DOHH2 (cell line): ENCODE data around the gene ICOS.
"Not testable (repeated sequence)": the region's sequence is repeated elsewhere in the genome, so short reads cannot be mapped to it uniquely, and the experiment has no call there.

ENCODE experiments used
- H3F3A ChIP-seq: fragments of 200-600 bp; sonication (generic), shearing (Covaris generic); 2 replicates; pipeline ENCODE4 v1.6.0; 2016; ENCODE audit warnings: antibody characterized with exemption, mild to moderate bottlenecking; ENCODE audit not compliant: control insufficient read depth, insufficient read depth
- H3K27ac ChIP-seq: fragments of 200-600 bp; sonication (generic); 2 replicates; pipeline ENCODE4 v1.5.1; 2014; ENCODE audit warnings: low read depth, mild to moderate bottlenecking, low read length, moderate library complexity
- H3K27me3 ChIP-seq: fragments of 200-600 bp; sonication (generic); 2 replicates; pipeline ENCODE4 v1.6.1; 2014; ENCODE audit warnings: mild to moderate bottlenecking, low read length, mixed read lengths; ENCODE audit not compliant: control insufficient read depth
- H3K36me3 ChIP-seq: fragments of 200-600 bp; sonication (generic); 2 replicates; pipeline ENCODE4 v1.6.1; 2014; ENCODE audit warnings: mild to moderate bottlenecking, low read length, moderate library complexity, mixed read lengths; ENCODE audit not compliant: control insufficient read depth
- H3K4me1 ChIP-seq: fragments of 200-600 bp; sonication (generic); 2 replicates; pipeline ENCODE4 v1.6.1; 2014; ENCODE audit warnings: mild to moderate bottlenecking, low read length, mixed read lengths; ENCODE audit not compliant: control insufficient read depth
- H3K4me2 ChIP-seq: fragments of 200-600 bp; sonication (generic); 2 replicates; pipeline ENCODE4 v1.6.0; 2014; ENCODE audit warnings: mild to moderate bottlenecking, low read length, moderate library complexity
- H3K4me3 ChIP-seq: fragments of 200-600 bp; sonication (generic); 2 replicates; pipeline ENCODE4 v1.5.1; 2014; ENCODE audit warnings: mild to moderate bottlenecking, low read length, mixed read lengths
- H3K79me2 ChIP-seq: fragments of 200-600 bp; sonication (generic); 2 replicates; pipeline ENCODE4 v1.6.1; 2014; ENCODE audit warnings: mild to moderate bottlenecking, low read length, mixed read lengths; ENCODE audit not compliant: control insufficient read depth
- H3K9me2 ChIP-seq: fragments of 200-600 bp; sonication (generic); replicated peaks from 2 replicates; pipeline ENCODE4 v1.6.1; 2014; ENCODE audit warnings: mild to moderate bottlenecking, low read length, mixed read lengths; ENCODE audit not compliant: control insufficient read depth
- H3K9me3 ChIP-seq: fragments of 200-600 bp; sonication (generic); 2 replicates; pipeline ENCODE4 v1.6.1; 2014; ENCODE audit warnings: antibody characterized with exemption, low read length, mixed read lengths; ENCODE audit not compliant: control insufficient read depth, insufficient read depth
- H4K20me1 ChIP-seq: fragments of 200-600 bp; sonication (generic); 2 replicates; pipeline ENCODE4 v1.6.0; 2014; ENCODE audit warnings: low read depth, mild to moderate bottlenecking, antibody characterized with exemption, low read length, moderate library complexity; ENCODE audit not compliant: control insufficient read depth, insufficient read depth
- CTCF ChIP-seq: fragments of 200-600 bp; sonication (generic); IDR thresholded peaks from one replicate; pipeline ENCODE4 v1.5.1; 2014; ENCODE audit warnings: antibody characterized with exemption, mild to moderate bottlenecking, low read depth, low read length; ENCODE audit not compliant: poor library complexity, severe bottlenecking
- EZH2phosphoT487 ChIP-seq: fragments of 200-600 bp; sonication (generic); IDR thresholded peaks from 2 replicates; pipeline ENCODE4 v1.6.1; 2017; ENCODE audit warnings: borderline replicate concordance, mild to moderate bottlenecking, antibody characterized with exemption, low read length, moderate library complexity, mixed read lengths

ICOS gene

GRCh38 chr2:203983064-203983715 is 46.6 kb downstream of the ICOS start:
- Histone ChIP-seq H3K4me2 (no peak overlapping the region), H3K27me3 (no peaks in the 10 kb centered on the region), H3K36me3 (no peaks in the 10 kb centered on the region), H3K4me3 (no peak overlapping the region), H3K79me2 (no peaks in the 10 kb centered on the region), H3K9me3 (no peaks in the 10 kb centered on the region), H3K27ac (no peak overlapping the region), H3K9me2 (no peaks in the 10 kb centered on the region), H3F3A (no peaks in the 10 kb centered on the region), H3K4me1 (no peaks in the 10 kb centered on the region), H4K20me1 (no peaks in the 10 kb centered on the region)
- TF ChIP-seq EZH2phosphoT487, result no peak
- TF ChIP-seq CTCF, result no peak

DNA sequence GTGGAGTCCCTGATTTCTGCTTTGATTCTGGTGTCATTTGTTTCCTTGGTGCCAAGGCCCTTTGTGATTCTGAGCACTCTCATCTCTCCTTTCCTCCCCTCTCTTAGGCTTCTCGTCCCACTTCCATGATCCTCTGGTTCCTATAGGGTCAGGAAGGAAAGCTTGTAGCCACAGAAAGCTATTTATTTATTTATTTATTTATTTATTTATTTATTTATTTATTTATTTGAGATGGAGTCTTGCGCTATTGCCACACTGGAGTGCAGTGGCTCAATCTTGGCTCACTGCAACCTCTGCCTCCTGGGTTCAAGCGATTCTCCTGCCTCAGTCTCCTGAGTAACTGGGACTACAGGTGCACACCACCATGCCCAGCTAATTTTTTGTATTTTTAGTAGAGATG is 49.4 kb downstream of the ICOS start:
- not testable (repeated sequence) for H3F3A ChIP-seq, H4K20me1 ChIP-seq, H3K4me2 ChIP-seq, H3K9me2 ChIP-seq, H3K27me3 ChIP-seq, H3K4me1 ChIP-seq, H3K36me3 ChIP-seq, H3K9me3 ChIP-seq, H3K4me3 ChIP-seq, H3K27ac ChIP-seq, H3K79me2 ChIP-seq

GRCh38 chr2:203987959-203988358 is 51.4 kb downstream of the ICOS start:
- no peak overlapping the region for H3K4me2 ChIP-seq
- no peaks in the 10 kb centered on the region for H3K36me3 ChIP-seq
- no peak overlapping the region for H3K4me3 ChIP-seq
- no peaks in the 10 kb centered on the region for H4K20me1 ChIP-seq
- H3K9me2 ChIP-seq, result no peaks in the 10 kb centered on the region
- no peaks in the 10 kb centered on the region for H3K9me3 ChIP-seq
- no peaks in the 10 kb centered on the region for H3K4me1 ChIP-seq
- H3K27me3 ChIP-seq, result no peaks in the 10 kb centered on the region
- TF ChIP-seq EZH2phosphoT487 (no peak), CTCF (no peak)
- no peaks in the 10 kb centered on the region for H3F3A ChIP-seq
- H3K27ac ChIP-seq, result no peak overlapping the region
- H3K79me2 ChIP-seq, result no peaks in the 10 kb centered on the region

GRCh38 chr2:203988500-203989260 is 52.1 kb downstream of the ICOS start:
- no peaks in the 10 kb centered on the region for H3K9me3 ChIP-seq
- TF ChIP-seq EZH2phosphoT487 (no peak), CTCF (no peak)
- no peak overlapping the region for H3K4me2 ChIP-seq
- no peaks in the 10 kb centered on the region for H3K36me3 ChIP-seq
- no peaks in the 10 kb centered on the region for H3K9me2 ChIP-seq
- H4K20me1 ChIP-seq, result no peaks in the 10 kb centered on the region
- no peaks in the 10 kb centered on the region for H3K79me2 ChIP-seq
- H3F3A ChIP-seq, result no peaks in the 10 kb centered on the region
- no peaks in the 10 kb centered on the region for H3K27me3 ChIP-seq
- H3K4me1 ChIP-seq, result no peaks in the 10 kb centered on the region
- no peak overlapping the region for H3K27ac ChIP-seq
- no peak overlapping the region for H3K4me3 ChIP-seq
